Neuronal stem cell (in vitro differentiated cells): ENCODE measurements around the gene COA4.

Source experiments
- DNase-seq: peaks from one replicate; pipeline ENCODE4 v3.0.0-alpha.2; 2013; ENCODE audit warnings: low spot score
- H2AFZ ChIP-seq: one replicate; pipeline ENCODE4 v1.6.1; 2013; ENCODE audit warnings: mild to moderate bottlenecking, low read length, inconsistent platforms
- H2AK5ac ChIP-seq: 2 replicates; pipeline ENCODE4 v1.6.1; 2013; ENCODE audit warnings: low read depth, mild to moderate bottlenecking, inconsistent platforms, low read length, moderate library complexity, mixed read lengths
- H2BK120ac ChIP-seq: 2 replicates; pipeline ENCODE4 v1.6.1; 2013; ENCODE audit warnings: low read depth, mild to moderate bottlenecking, inconsistent platforms, low read length, moderate library complexity, mixed read lengths
- H2BK12ac ChIP-seq: one replicate; pipeline ENCODE4 v1.6.1; 2013; ENCODE audit warnings: low read length, inconsistent platforms
- H2BK15ac ChIP-seq: 2 replicates; pipeline ENCODE4 v1.6.1; 2013; ENCODE audit warnings: mild to moderate bottlenecking, low read length, inconsistent platforms, mixed read lengths
- H2BK5ac ChIP-seq: one replicate; pipeline ENCODE4 v1.6.1; 2013; ENCODE audit warnings: inconsistent platforms, mild to moderate bottlenecking, low read length, moderate library complexity
- H3K14ac ChIP-seq: one replicate; pipeline ENCODE4 v1.6.1; 2013; ENCODE audit warnings: low read length, inconsistent platforms
- H3K18ac ChIP-seq: 2 replicates; pipeline ENCODE4 v1.6.1; 2013; ENCODE audit warnings: low read length, inconsistent platforms
- H3K23ac ChIP-seq: 2 replicates; pipeline ENCODE4 v1.6.1; 2013; ENCODE audit warnings: low read depth, mild to moderate bottlenecking, mixed read lengths, low read length, inconsistent platforms; ENCODE audit not compliant: poor library complexity
- H3K27ac ChIP-seq: replicated peaks from 3 replicates; pipeline ENCODE4 v1.5.1; 2013; ENCODE audit warnings: low read length, inconsistent platforms
- H3K27me3 ChIP-seq, 3 experiments: 2 replicates each; pipeline ENCODE4 v1.6.1; 2013; ENCODE audit warnings: low read length in 3 of 3, mild to moderate bottlenecking in 2 of 3, inconsistent platforms in 1 of 3, low read depth in 1 of 3, mixed read lengths in 1 of 3, moderate library complexity in 1 of 3; ENCODE audit not compliant: control insufficient read depth in 3 of 3, insufficient read depth in 3 of 3
- H3K36me3 ChIP-seq, 2 donors: replicated peaks in 1 of 2; 2 replicates each; pipeline ENCODE4 v1.6.1; 2013; ENCODE audit warnings: low read length in 2 of 2; ENCODE audit not compliant: control insufficient read depth in 2 of 2, insufficient read depth in 2 of 2
- H3K4ac ChIP-seq: 2 replicates; pipeline ENCODE4 v1.6.1; 2013; ENCODE audit warnings: inconsistent platforms, mild to moderate bottlenecking, low read length, moderate library complexity
- H3K4me1 ChIP-seq, 2 donors: 1 replicate in 1 of 2; 2 replicates in 1 of 2; pipeline ENCODE4 v1.6.1; 2013; ENCODE audit warnings: low read length in 2 of 2, low read depth in 1 of 2; ENCODE audit not compliant: control insufficient read depth in 2 of 2, insufficient read depth in 1 of 2
- H3K4me2 ChIP-seq: one replicate; pipeline ENCODE4 v1.6.1; 2013; ENCODE audit warnings: mild to moderate bottlenecking, low read length, inconsistent platforms; ENCODE audit not compliant: insufficient read depth, poor library complexity, severe bottlenecking
- H3K4me3 ChIP-seq, 2 donors: 2 replicates each; pipeline ENCODE4 v1.5.1; 2013; ENCODE audit warnings: low read length in 2 of 2, mild to moderate bottlenecking in 2 of 2, inconsistent platforms in 1 of 2, moderate library complexity in 1 of 2
- H3K79me1 ChIP-seq: one replicate; pipeline ENCODE4 v1.6.1; 2013; ENCODE audit warnings: low read depth, mild to moderate bottlenecking, inconsistent platforms, low read length, moderate library complexity
- H3K9ac ChIP-seq: one replicate; pipeline ENCODE4 v1.6.1; 2013; ENCODE audit warnings: mild to moderate bottlenecking, low read depth, low read length, inconsistent platforms; ENCODE audit not compliant: poor library complexity
- H3K9me3 ChIP-seq, 2 donors: replicated peaks in 1 of 2; 2 replicates each; pipeline versions ENCODE3 to v1.6.1; 2013; ENCODE audit warnings: low read length in 2 of 2, mild to moderate bottlenecking in 2 of 2, inconsistent platforms in 1 of 2, low read depth in 1 of 2, mixed read lengths in 1 of 2, moderate library complexity in 1 of 2; ENCODE audit not compliant: control insufficient read depth in 2 of 2, insufficient read depth in 1 of 2
- H4K8ac ChIP-seq: one replicate; pipeline ENCODE4 v1.6.1; 2013; ENCODE audit warnings: low read depth, mild to moderate bottlenecking, inconsistent platforms, low read length, moderate library complexity
- H4K91ac ChIP-seq: one replicate; pipeline ENCODE4 v1.6.1; 2013; ENCODE audit warnings: low read length, low read depth, mild to moderate bottlenecking, inconsistent platforms; ENCODE audit not compliant: poor library complexity
- WGBS, 2 donors: extraction: QIAGEN DNeasy Blood & Tissue Kit; methylation state at CpG; one replicate each; pipeline ENCODE4 v1.1.7; 2013; ENCODE audit warnings: missing lambda C conversion rate in 2 of 2, mixed read lengths in 1 of 2; ENCODE audit not compliant: insufficient read length in 2 of 2, insufficient replicate concordance in 1 of 2; ENCODE audit errors: extremely low coverage in 2 of 2; 5-methylcytosine and 5-hydroxymethylcytosine counted together

The COA4 gene

GRCh38 chr11:73875840-73876239 is 806 bp downstream of the COA4 start:
- Histone ChIP-seq H2BK12ac (no peak overlapping the region), H2BK5ac (no peak overlapping the region), H3K14ac (no peak overlapping the region), H3K4me3 (peak overlapping the region; percentile 60 to 94), H3K18ac (no peak overlapping the region), H3K23ac (no peak overlapping the region), H2BK15ac (no peak overlapping the region), H4K8ac (no peak overlapping the region), H3K4me2 (peak overlapping the region; percentile 53), H3K36me3 (peaks cover 18 to 64% of the 10 kb centered on the region in 2 donors), H2BK120ac (no peak overlapping the region), H3K9ac (peak overlapping the region; percentile 65), H3K27me3 (no peaks in the 10 kb centered on the region), H3K27ac (no peak overlapping the region), H4K91ac (no peak overlapping the region), H3K9me3 (peaks cover 0 to 3% of the 10 kb centered on the region in 2 donors), H3K4me1 (peaks cover 6 to 7% of the 10 kb centered on the region in 2 donors), H2AFZ (peak overlapping the region; percentile 78), H2AK5ac (no peak overlapping the region), H3K79me1 (peaks cover 9% of the 10 kb centered on the region), H3K4ac (no peak overlapping the region)
- no peak for DNase-seq
- WGBS, 2 donors: no CpG with 5 or more reads among the region's 8 CpGs

GRCh38 chr11:73875380-73875779 is 1.3 kb downstream of the COA4 start:
- no peak for DNase-seq
- Histone ChIP-seq H3K4ac (no peak overlapping the region), H2AK5ac (no peak overlapping the region), H3K79me1 (peaks cover 9% of the 10 kb centered on the region), H3K18ac (no peak overlapping the region), H2AFZ (no peak overlapping the region), H3K27ac (no peak overlapping the region), H3K4me2 (peak overlapping the region; percentile 53), H2BK12ac (no peak overlapping the region), H3K14ac (no peak overlapping the region), H3K4me1 (peaks cover 6 to 7% of the 10 kb centered on the region in 2 donors), H3K23ac (no peak overlapping the region), H3K27me3 (no peaks in the 10 kb centered on the region), H3K36me3 (peaks cover 18 to 68% of the 10 kb centered on the region in 2 donors), H2BK15ac (no peak overlapping the region), H2BK5ac (no peak overlapping the region), H4K8ac (no peak overlapping the region), H4K91ac (no peak overlapping the region), H3K4me3 (peak overlapping the region in 1 of 2 donors; percentile 60), H3K9ac (no peak overlapping the region), H3K9me3 (peaks cover 0 to 3% of the 10 kb centered on the region in 2 donors), H2BK120ac (no peak overlapping the region)
- WGBS, 2 donors: no CpG with 5 or more reads among the region's 1 CpG

- Histone ChIP-seq H3K23ac (no peak overlapping the region), H3K4me2 (no peak overlapping the region), H4K91ac (no peak overlapping the region), H4K8ac (no peak overlapping the region), H2BK15ac (no peak overlapping the region), H3K79me1 (peaks cover 6% of the 10 kb centered on the region), H3K14ac (no peak overlapping the region), H3K36me3 (peaks cover 20 to 72% of the 10 kb centered on the region in 2 donors), H2AFZ (no peak overlapping the region), H3K4ac (no peak overlapping the region), H3K9ac (no peak overlapping the region), H3K4me3 (peak overlapping the region in 1 of 2 donors; percentile 24), H3K27ac (no peak overlapping the region), H3K18ac (no peak overlapping the region), H2BK5ac (no peak overlapping the region), H3K9me3 (no peaks in the 10 kb centered on the region), H3K4me1 (peaks cover 6 to 7% of the 10 kb centered on the region in 2 donors), H2AK5ac (no peak overlapping the region), H3K27me3 (no peaks in the 10 kb centered on the region), H2BK12ac (no peak overlapping the region), H2BK120ac (no peak overlapping the region)
- no CpG with 5 or more reads among the region's 9 CpGs for WGBS, 2 donors
- no peak for DNase-seq
Observed at GRCh38 chr11:73872749-73873357, 3.8 kb downstream of the COA4 start.

GRCh38 chr11:73870261-73870660 is 6.4 kb downstream of the COA4 start:
- peaks cover under 1 to 1% of the 10 kb centered on the region in 2 donors for H3K4me1 ChIP-seq
- H3K4me3 ChIP-seq: no peak overlapping the region
- DNase-seq: no peak
- H2AK5ac ChIP-seq: no peak overlapping the region
- H3K9me3 ChIP-seq: no peaks in the 10 kb centered on the region
- H4K91ac ChIP-seq: no peak overlapping the region
- H2AFZ ChIP-seq: no peak overlapping the region
- no peak overlapping the region for H2BK120ac ChIP-seq
- H3K4me2 ChIP-seq: no peak overlapping the region
- no peak overlapping the region for H4K8ac ChIP-seq
- no peak overlapping the region for H3K23ac ChIP-seq
- no peak overlapping the region for H3K4ac ChIP-seq
- H3K27ac ChIP-seq: no peak overlapping the region
- no peak overlapping the region for H2BK15ac ChIP-seq
- H3K14ac ChIP-seq: no peak overlapping the region
- peaks cover 21 to 73% of the 10 kb centered on the region in 2 donors for H3K36me3 ChIP-seq
- no peak overlapping the region for H2BK12ac ChIP-seq
- H3K9ac ChIP-seq: no peak overlapping the region
- no peak overlapping the region for H2BK5ac ChIP-seq
- H3K79me1 ChIP-seq: no peaks in the 10 kb centered on the region
- H3K27me3 ChIP-seq: no peaks in the 10 kb centered on the region
- H3K18ac ChIP-seq: no peak overlapping the region
- WGBS, 2 donors: no CpG with 5 or more reads among the region's 3 CpGs
